Neutrophil (primary cell): ENCODE data around the gene TBXAS1.

Experiments
- H3K27ac ChIP-seq: fragments of 200-600 bp; sonication (generic); 2 replicates; pipeline ENCODE4 v1.5.1; 2016; ENCODE audit warnings: mild to moderate bottlenecking, moderate library complexity
- H3K27me3 ChIP-seq: fragments of 200-600 bp; sonication (generic); 2 replicates; pipeline ENCODE4 v1.6.0; 2016; ENCODE audit warnings: mild to moderate bottlenecking
- H3K36me3 ChIP-seq: fragments of 200-600 bp; sonication (generic); 2 replicates; pipeline ENCODE4 v1.5.1; 2017
- H3K4me1 ChIP-seq, 2 experiments: fragments of 200-600 bp in 1 of 2; sonication (generic) in 1 of 2; 1 replicate in 1 of 2; 2 replicates in 1 of 2; pipeline versions ENCODE4 v1.5.1 to v1.6.1; 2013 to 2016; ENCODE audit warnings: low read depth in 1 of 2, low read length in 1 of 2, mild to moderate bottlenecking in 1 of 2, moderate library complexity in 1 of 2; ENCODE audit not compliant: control insufficient read depth in 1 of 2, insufficient read depth in 1 of 2
- H3K4me3 ChIP-seq, 2 experiments: fragments of 200-600 bp in 1 of 2; sonication (generic) in 1 of 2; 1 replicate in 1 of 2; 2 replicates in 1 of 2; pipeline ENCODE4 v1.5.1; 2013 to 2016; ENCODE audit warnings: low read depth in 1 of 2, low read length in 1 of 2, mild to moderate bottlenecking in 1 of 2, moderate library complexity in 1 of 2
- H3K9me3 ChIP-seq: fragments of 200-600 bp; sonication (generic); 2 replicates; pipeline ENCODE4 v1.5.1; 2016
- TF ChIP-seq, protein P1 (sequence below): fragments of 200-600 bp; sonication (generic); IDR thresholded peaks from 2 replicates; pipeline ENCODE4 v1.5.1; 2016; ENCODE audit warnings: antibody characterized with exemption

Gene TBXAS1

DNA sequence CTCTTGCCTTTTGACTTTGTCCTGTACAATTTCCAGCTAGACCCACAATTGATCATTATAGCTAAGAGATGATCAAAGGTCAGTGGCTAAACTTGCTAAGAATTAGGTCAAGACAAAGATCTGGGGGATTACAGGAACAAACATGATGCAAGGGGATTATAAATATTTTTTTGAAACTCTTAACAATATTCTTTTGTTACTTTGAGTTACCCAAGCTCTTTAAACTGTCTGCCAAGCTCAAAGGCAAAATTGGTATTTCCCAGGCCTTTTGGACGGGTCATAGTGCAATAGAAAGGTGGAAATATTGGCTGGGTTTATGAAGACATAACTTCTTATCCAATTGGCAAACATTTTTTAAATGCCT lies 23.4 kb downstream of the TBXAS1 start:
- Histone ChIP-seq H3K36me3 (peaks cover 19% of the 10 kb centered on the region), H3K27ac (peak overlapping the region; percentile 86), H3K9me3 (no peaks in the 10 kb centered on the region), H3K27me3 (no peaks in the 10 kb centered on the region), H3K4me1 (peaks cover 47 to 59% of the 10 kb centered on the region in 2 experiments), H3K4me3 (no peak overlapping the region)
- TF ChIP-seq, protein P1, sequence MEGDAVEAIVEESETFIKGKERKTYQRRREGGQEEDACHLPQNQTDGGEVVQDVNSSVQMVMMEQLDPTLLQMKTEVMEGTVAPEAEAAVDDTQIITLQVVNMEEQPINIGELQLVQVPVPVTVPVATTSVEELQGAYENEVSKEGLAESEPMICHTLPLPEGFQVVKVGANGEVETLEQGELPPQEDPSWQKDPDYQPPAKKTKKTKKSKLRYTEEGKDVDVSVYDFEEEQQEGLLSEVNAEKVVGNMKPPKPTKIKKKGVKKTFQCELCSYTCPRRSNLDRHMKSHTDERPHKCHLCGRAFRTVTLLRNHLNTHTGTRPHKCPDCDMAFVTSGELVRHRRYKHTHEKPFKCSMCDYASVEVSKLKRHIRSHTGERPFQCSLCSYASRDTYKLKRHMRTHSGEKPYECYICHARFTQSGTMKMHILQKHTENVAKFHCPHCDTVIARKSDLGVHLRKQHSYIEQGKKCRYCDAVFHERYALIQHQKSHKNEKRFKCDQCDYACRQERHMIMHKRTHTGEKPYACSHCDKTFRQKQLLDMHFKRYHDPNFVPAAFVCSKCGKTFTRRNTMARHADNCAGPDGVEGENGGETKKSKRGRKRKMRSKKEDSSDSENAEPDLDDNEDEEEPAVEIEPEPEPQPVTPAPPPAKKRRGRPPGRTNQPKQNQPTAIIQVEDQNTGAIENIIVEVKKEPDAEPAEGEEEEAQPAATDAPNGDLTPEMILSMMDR, result no peak

DNA sequence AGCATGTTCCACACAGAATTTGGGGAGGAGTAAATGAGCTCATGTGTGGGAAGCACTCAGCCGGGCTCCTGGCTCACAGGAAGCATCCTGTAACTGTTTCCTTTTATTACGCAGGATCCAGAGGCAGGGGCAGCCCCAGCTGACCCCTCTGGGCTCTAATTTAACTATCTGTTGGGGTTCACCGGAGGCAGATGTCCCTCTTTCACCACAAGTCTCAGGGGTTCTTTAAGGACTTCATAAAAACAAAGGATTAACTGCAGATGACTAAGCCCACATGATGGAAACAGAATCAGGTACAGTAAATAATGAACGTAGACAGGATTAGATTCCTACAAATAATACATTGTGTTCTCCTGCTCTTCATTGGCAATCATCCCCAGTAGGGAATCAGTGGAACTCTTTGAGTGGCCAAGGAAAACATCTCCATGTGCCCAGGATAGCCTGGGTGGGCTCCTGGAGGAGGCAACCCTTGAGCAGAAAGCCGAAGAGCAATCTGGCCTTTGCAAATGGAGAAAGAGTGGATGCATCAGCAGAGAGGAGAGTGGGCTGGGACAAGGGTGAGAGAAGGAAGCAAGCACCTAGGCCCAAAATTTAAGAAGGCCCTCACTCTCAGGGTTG lies 24.6 kb downstream of the TBXAS1 start:
- Histone ChIP-seq H3K4me3 (peak overlapping the region; percentile 41 to 51), H3K9me3 (no peaks in the 10 kb centered on the region), H3K27ac (peak overlapping the region; percentile 86), H3K36me3 (peaks cover 22% of the 10 kb centered on the region), H3K4me1 (peaks cover 45 to 51% of the 10 kb centered on the region in 2 experiments), H3K27me3 (no peaks in the 10 kb centered on the region)
- TF ChIP-seq, protein P1, result no peak

DNA sequence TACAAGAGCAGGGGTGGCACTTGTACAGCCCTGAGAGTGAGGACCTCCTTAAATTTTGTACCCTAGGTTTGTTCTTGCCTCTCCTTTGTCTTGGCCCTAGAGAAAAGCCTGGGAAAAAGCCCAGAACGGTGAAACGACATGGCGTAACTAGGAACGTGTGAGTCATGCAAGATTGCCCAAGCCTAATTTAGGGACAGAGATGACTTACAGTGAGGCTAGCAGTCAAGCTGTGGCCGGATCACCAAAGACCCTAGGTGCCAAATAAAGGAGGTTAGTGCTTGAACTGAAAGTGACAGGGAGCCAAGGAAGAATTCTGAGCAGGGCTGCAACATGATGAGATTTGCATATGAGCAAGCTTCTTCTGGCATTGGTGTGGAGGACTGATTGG lies 25.1 kb downstream of the TBXAS1 start:
- Histone ChIP-seq H3K4me1 (peaks cover 46 to 50% of the 10 kb centered on the region in 2 experiments), H3K4me3 (peak overlapping the region; percentile 41 to 51)
- TF ChIP-seq, protein P1, result no peak

DNA sequence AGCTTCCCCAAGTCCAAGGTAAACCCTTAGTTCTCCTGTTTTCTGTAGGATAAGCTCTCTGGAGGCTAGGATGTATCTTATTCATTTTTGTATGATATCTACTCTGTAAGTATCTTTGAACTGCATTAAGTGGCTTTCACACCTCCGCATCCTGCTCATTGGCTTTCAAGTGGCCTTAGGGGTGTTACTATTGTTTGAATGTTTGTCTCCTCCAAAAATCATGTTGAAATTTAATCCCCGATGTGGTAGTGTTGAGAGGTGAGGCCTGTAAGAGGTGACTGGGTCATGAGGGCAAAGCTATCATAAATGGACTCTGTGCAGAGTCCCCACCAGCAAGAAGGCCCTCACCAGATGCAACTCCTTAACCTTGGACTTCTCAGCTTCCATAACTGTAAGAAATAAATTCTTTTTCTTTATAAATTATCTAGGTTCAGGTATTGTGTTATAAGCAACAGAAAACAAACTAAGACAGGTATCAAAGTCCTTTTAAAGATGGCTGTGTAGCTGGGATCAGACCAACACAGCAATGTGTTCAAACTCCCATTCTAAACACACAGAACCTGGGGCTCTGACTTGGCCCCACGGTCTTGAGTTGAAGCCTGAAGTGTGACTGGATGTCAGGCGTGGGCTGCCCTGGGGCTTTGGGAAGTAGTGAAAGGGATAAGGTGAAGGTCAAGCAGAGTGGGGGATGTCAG lies 25.9 kb downstream of the TBXAS1 start:
- Histone ChIP-seq H3K27me3 (no peaks in the 10 kb centered on the region), H3K36me3 (peaks cover 19% of the 10 kb centered on the region), H3K4me1 (peaks cover 55 to 58% of the 10 kb centered on the region in 2 experiments), H3K9me3 (no peaks in the 10 kb centered on the region), H3K4me3 (peak overlapping the region; percentile 41 to 51), H3K27ac (peak overlapping the region; percentile 86)
- TF ChIP-seq, protein P1, result no peak

More for the DNA sequence above, 25.1 kb downstream of the TBXAS1 start:
- peaks cover 22% of the 10 kb centered on the region for H3K36me3 ChIP-seq
- H3K27ac ChIP-seq, result peak overlapping the region; percentile 86
- no peaks in the 10 kb centered on the region for H3K9me3 ChIP-seq
- no peaks in the 10 kb centered on the region for H3K27me3 ChIP-seq

DNA sequence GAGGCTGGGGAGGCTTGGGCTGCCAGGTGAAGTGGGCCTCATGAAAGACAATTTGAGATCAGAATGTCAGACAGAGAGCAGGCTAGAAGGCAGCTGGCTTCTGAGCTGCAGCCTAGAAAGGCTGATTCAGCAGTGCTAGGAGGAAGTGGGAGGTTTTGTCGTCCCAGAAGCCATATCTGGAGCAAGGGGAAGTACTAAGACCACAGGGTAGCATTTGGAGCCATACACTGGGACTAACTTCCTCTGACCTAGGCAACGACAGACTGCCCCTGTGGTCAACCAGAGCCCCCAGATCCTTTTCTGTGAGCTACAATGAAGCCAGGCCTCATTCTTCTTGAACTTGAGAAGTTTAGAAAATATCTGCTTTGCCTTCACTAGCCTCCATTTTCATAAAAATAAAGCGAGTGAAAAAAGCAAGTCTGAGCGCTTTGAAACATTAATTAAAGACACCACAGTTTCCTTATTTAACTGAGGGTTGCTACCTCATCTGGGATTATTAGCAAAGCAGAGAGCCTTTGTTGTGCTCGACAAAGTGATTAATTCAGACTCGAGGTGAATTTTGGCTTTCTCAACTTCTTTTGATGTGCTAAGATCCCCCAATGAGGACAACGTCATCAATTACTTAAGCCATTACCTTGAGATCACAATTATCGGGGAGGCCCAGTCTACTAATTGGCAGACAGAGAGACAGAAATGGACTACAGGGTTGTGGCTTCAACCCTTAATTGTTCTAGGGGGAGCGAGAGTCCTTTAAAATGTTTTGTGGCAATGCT lies 26.6 kb downstream of the TBXAS1 start:
- Histone ChIP-seq H3K27me3 (no peaks in the 10 kb centered on the region), H3K9me3 (no peaks in the 10 kb centered on the region), H3K4me1 (peaks cover 62 to 65% of the 10 kb centered on the region in 2 experiments), H3K36me3 (peaks cover 11% of the 10 kb centered on the region), H3K27ac (peak overlapping the region; percentile 86), H3K4me3 (peak overlapping the region; percentile 41 to 51)
- TF ChIP-seq, protein P1, result no peak
